HCT116 (cell line): Measurements from ENCODE around the gene ZNF580. TPM values are rescaled to one million over a fixed set of nuclear protein-coding genes. Genes with fewer than 3 reads are reported as not detected.

Experiments used
- ATAC-seq: fragments of 200-7000 bp; cut with Tn5 transposase; 2 replicates; pipeline ENCODE4 v1.9.1; 2020; ENCODE audit warnings: mild to moderate bottlenecking, moderate library complexity
- BruUV-seq: library from RNA; stranded (reverse); fragments of 400-500 nt; replicated peaks from 2 replicates; lab custom pipeline; 2021; lab: Mats Ljungman, UMichigan
- CTCF ChIA-PET: fragments of 300-600 bp; sonication (Branson Sonifier 250); formaldehyde crosslinking; loops from one replicate; lab custom pipeline; 2021; ENCODE audit warnings: antibody characterized with exemption; lab: Charles Lee
- POLR2A ChIA-PET: fragments of 300-600, 350-600 bp; sonication (Branson Sonifier 250); formaldehyde crosslinking; loops from one replicate; lab custom pipeline; 2021; ENCODE audit warnings: antibody characterized with exemption; lab: Charles Lee
- RAD21 ChIA-PET, 2 experiments: fragments of 300-600 bp; sonication (Branson Sonifier 250); formaldehyde crosslinking; loops; one replicate each; lab custom pipeline; 2023; ENCODE audit warnings: low total read pairs in 2 of 2; ENCODE audit not compliant: uncharacterized antibody in 2 of 2, unreplicated experiment in 2 of 2, low non-redundant PET in 1 of 2; lab: Charles Lee
- DNase-seq: peaks from one replicate; pipeline ENCODE4 v3.0.0-alpha.2; 2010; ENCODE audit warnings: low read depth, low spot score
- H2AFZ ChIP-seq: fragments of 200-600 bp; shearing (Covaris generic), sonication (generic); 2 replicates; pipeline ENCODE4 v1.6.1; 2017; ENCODE audit warnings: low read depth, mixed run types, mixed read lengths, antibody characterized with exemption, low read length; ENCODE audit not compliant: poor library complexity, severe bottlenecking
- H3K27ac ChIP-seq: 2 replicates; pipeline ENCODE4 v1.5.1; 2012; ENCODE audit warnings: low read depth, low read length
- H3K27me3 ChIP-seq: fragments of 200-600 bp; sonication (generic); 2 replicates; pipeline ENCODE4 v1.6.1; 2016; ENCODE audit warnings: mixed run types, low read length, mixed read lengths; ENCODE audit not compliant: insufficient read depth
- H3K36me3 ChIP-seq, 2 experiments: fragments of 200-500 bp in 1 of 2; fragments of 200-600 bp in 1 of 2; sonication (Bioruptor generic) in 1 of 2; sonication (generic) in 1 of 2; 2 replicates each; pipeline versions ENCODE4 v1.5.1 to v1.6.1; 2014 to 2016; ENCODE audit warnings: low read length in 2 of 2, inconsistent platforms in 1 of 2, mixed read lengths in 1 of 2, mixed run types in 1 of 2; ENCODE audit not compliant: insufficient read depth in 2 of 2, control insufficient read depth in 1 of 2
- H3K4me1 ChIP-seq, 2 experiments: fragments of 200-600 bp in 1 of 2; sonication (generic) in 1 of 2; 2 replicates each; pipeline versions ENCODE4 v1.5.1 to v1.6.1; 2012 to 2017; ENCODE audit warnings: low read length in 2 of 2, inconsistent platforms in 1 of 2, mild to moderate bottlenecking in 1 of 2, mixed read lengths in 1 of 2, mixed run types in 1 of 2, moderate library complexity in 1 of 2; ENCODE audit not compliant: insufficient read depth in 2 of 2, control insufficient read depth in 1 of 2
- H3K4me2 ChIP-seq: fragments of 200-600 bp; sonication (generic); 2 replicates; pipeline ENCODE4 v1.6.1; 2017; ENCODE audit warnings: mixed run types, low read length, mixed read lengths
- H3K4me3 ChIP-seq, 2 experiments: fragments of 200-600 bp in 1 of 2; sonication (generic) in 1 of 2; replicated peaks in 1 of 2; 2 replicates each; pipeline ENCODE4 v1.5.1; 2011 to 2016; ENCODE audit warnings: low read length in 2 of 2, control low read depth in 1 of 2, low read depth in 1 of 2, mild to moderate bottlenecking in 1 of 2, mixed read lengths in 1 of 2, mixed run types in 1 of 2
- H3K79me2 ChIP-seq: fragments of 200-600 bp; sonication (generic); 2 replicates; pipeline ENCODE4 v1.6.1; 2017; ENCODE audit warnings: mild to moderate bottlenecking, mixed run types, low read length, moderate library complexity, mixed read lengths; ENCODE audit not compliant: insufficient read depth
- H3K9ac ChIP-seq: fragments of 200-600 bp; sonication (generic); 2 replicates; pipeline ENCODE4 v1.6.1; 2016; ENCODE audit warnings: low read length, mixed read lengths
- H3K9me2 ChIP-seq: fragments of 200-600 bp; sonication (generic), shearing (Covaris generic); 2 replicates; pipeline ENCODE4 v1.6.1; 2017; ENCODE audit warnings: mixed run types, mild to moderate bottlenecking, moderate library complexity; ENCODE audit not compliant: insufficient read depth
- H3K9me3 ChIP-seq, 2 experiments: fragments of 200-500 bp in 1 of 2; fragments of 200-600 bp in 1 of 2; sonication (Bioruptor generic) in 1 of 2; sonication (generic) in 1 of 2; 2 replicates each; pipeline ENCODE4 v1.6.1; 2014 to 2017; ENCODE audit warnings: low read length in 2 of 2, mixed read lengths in 2 of 2, inconsistent platforms in 1 of 2, low read depth in 1 of 2, mild to moderate bottlenecking in 1 of 2, mixed run types in 1 of 2, moderate library complexity in 1 of 2; ENCODE audit not compliant: control insufficient read depth in 1 of 2, insufficient read depth in 1 of 2
- H4K20me1 ChIP-seq: fragments of 200-600 bp; sonication (generic), shearing (Covaris generic); 2 replicates; pipeline ENCODE4 v1.6.1; 2017; ENCODE audit warnings: mixed run types, mild to moderate bottlenecking, moderate library complexity; ENCODE audit not compliant: insufficient read depth
- CEBPB ChIP-seq: IDR thresholded peaks from 2 replicates; pipeline ENCODE4 v1.6.1; 2012; ENCODE audit warnings: low read depth
- JUND ChIP-seq: IDR thresholded peaks from 2 replicates; pipeline ENCODE4 v1.6.1; 2012
- POLR2A ChIP-seq: IDR thresholded peaks from 2 replicates; pipeline ENCODE4 v1.7.0; 2011; ENCODE audit warnings: borderline replicate concordance; ENCODE audit not compliant: insufficient read depth, insufficient read length; ENCODE audit errors: extremely low read depth
- POLR2AphosphoS5 ChIP-seq: IDR thresholded peaks from 2 replicates; pipeline ENCODE4 v1.6.1; 2011; ENCODE audit warnings: mild to moderate bottlenecking, low read depth, low read length, moderate library complexity
- RAD21 ChIP-seq: IDR thresholded peaks from 2 replicates; pipeline ENCODE4 v1.6.1; 2012; ENCODE audit warnings: low read depth, mild to moderate bottlenecking
- SIN3A ChIP-seq: IDR thresholded peaks from 2 replicates; pipeline ENCODE4 v1.6.1; 2012; ENCODE audit warnings: low read depth
- SP1 ChIP-seq: IDR thresholded peaks from 2 replicates; pipeline ENCODE4 v1.6.1; 2012; ENCODE audit warnings: low read depth
- SRF ChIP-seq: IDR thresholded peaks from 2 replicates; pipeline ENCODE4 v1.6.1; 2012; ENCODE audit warnings: low read depth
- ZBTB33 ChIP-seq: IDR thresholded peaks from 2 replicates; pipeline ENCODE4 v1.6.1; 2011; ENCODE audit warnings: mild to moderate bottlenecking, low read length, moderate library complexity; ENCODE audit not compliant: insufficient replicate concordance; ENCODE audit errors: extremely low read depth
- ZFX ChIP-seq: fragments of 450-650 bp; IDR thresholded peaks from 2 replicates; pipeline ENCODE4 v1.6.1; 2017
- ZNF274 ChIP-seq: fragments of 200-500 bp; sonication (Bioruptor generic); IDR thresholded peaks from 2 replicates; pipeline ENCODE4 v1.6.1; 2014; ENCODE audit warnings: mild to moderate bottlenecking, low read depth, low read length, inconsistent platforms
- intact Hi-C: fragments of 100-400 bp; cut with micrococcal nuclease; formaldehyde crosslinking; loops from 2 replicates; pipeline ENCODE4 v1.10.0; 2022
- total RNA-seq: library from RNA; stranded (reverse); gene quantifications from one replicate; pipeline ENCODE4 v1.2.1, GENCODE V29; 2021; ENCODE audit not compliant: unreplicated experiment
- TF ChIP-seq, protein P1 (sequence below): IDR thresholded peaks from 2 replicates; pipeline ENCODE4 v1.6.1; 2012; ENCODE audit warnings: low read depth
- TF ChIP-seq, protein P2 (sequence below): IDR thresholded peaks from 2 replicates; pipeline ENCODE4 v1.6.1; 2012

The ZNF580 gene
- total RNA-seq, 1 experiment from 2014 or later: 36.7 TPM

- TF ChIP-seq, protein P1, sequence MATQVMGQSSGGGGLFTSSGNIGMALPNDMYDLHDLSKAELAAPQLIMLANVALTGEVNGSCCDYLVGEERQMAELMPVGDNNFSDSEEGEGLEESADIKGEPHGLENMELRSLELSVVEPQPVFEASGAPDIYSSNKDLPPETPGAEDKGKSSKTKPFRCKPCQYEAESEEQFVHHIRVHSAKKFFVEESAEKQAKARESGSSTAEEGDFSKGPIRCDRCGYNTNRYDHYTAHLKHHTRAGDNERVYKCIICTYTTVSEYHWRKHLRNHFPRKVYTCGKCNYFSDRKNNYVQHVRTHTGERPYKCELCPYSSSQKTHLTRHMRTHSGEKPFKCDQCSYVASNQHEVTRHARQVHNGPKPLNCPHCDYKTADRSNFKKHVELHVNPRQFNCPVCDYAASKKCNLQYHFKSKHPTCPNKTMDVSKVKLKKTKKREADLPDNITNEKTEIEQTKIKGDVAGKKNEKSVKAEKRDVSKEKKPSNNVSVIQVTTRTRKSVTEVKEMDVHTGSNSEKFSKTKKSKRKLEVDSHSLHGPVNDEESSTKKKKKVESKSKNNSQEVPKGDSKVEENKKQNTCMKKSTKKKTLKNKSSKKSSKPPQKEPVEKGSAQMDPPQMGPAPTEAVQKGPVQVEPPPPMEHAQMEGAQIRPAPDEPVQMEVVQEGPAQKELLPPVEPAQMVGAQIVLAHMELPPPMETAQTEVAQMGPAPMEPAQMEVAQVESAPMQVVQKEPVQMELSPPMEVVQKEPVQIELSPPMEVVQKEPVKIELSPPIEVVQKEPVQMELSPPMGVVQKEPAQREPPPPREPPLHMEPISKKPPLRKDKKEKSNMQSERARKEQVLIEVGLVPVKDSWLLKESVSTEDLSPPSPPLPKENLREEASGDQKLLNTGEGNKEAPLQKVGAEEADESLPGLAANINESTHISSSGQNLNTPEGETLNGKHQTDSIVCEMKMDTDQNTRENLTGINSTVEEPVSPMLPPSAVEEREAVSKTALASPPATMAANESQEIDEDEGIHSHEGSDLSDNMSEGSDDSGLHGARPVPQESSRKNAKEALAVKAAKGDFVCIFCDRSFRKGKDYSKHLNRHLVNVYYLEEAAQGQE: no peak
- TF ChIP-seq SP1 (no peak), POLR2A (no peak)
Measured at GRCh38 chr19:55606817-55607216, 34.0 kb upstream of the ZNF580 start (continued).

DNA sequence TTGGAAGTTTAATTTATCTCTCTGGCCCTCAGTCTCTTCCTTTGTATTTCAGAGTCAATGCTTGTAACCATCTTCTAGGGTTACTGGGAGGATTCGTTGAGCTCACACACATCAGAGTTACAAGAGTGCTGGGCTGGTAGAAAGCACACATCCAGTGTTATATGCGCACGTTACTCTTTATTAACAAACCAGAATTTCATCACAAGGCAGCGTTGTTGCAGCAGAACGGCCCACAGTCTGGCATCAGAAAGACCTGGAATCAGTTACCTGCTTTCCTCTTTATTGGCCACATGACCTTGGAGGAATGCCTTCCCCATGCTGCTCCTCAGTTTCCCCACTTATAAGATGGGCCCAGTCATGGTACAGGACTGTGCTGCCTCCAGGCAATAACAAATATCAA, 31.5 kb upstream of the ZNF580 start:
- POLR2A ChIA-PET: interaction anchor here (1.3 kb wide), 1 partner anchor 10 kb away, joined by 3 read pairs; the partner anchor contains the start of gene FIZ1
- Histone ChIP-seq H3K27ac (no peak overlapping the region), H3K9me3 (no peaks in the 10 kb centered on the region), H3K4me3 (no peak overlapping the region), H3K27me3 (no peaks in the 10 kb centered on the region), H3K9me2 (no peaks in the 10 kb centered on the region), H3K4me2 (no peak overlapping the region), H3K36me3 (peaks cover 6 to 18% of the 10 kb centered on the region in 2 experiments; a peak in 3 of 4 replicates), H3K79me2 (peaks cover 50% of the 10 kb centered on the region), H2AFZ (no peak overlapping the region), H3K9ac (no peak overlapping the region), H4K20me1 (no peaks in the 10 kb centered on the region), H3K4me1 (peaks cover 10 to 18% of the 10 kb centered on the region in 2 experiments)
- CTCF ChIA-PET: no interaction called here
- intact Hi-C loops: no loop called here
- ATAC-seq (no peak), DNase-seq (no peak)
- RAD21 ChIA-PET: no interaction called here
- no TSS peak for BruUV-seq
- no peak for TF ChIP-seq POLR2AphosphoS5
- TF ChIP-seq ZBTB33: no peak
- TF ChIP-seq, protein P2, sequence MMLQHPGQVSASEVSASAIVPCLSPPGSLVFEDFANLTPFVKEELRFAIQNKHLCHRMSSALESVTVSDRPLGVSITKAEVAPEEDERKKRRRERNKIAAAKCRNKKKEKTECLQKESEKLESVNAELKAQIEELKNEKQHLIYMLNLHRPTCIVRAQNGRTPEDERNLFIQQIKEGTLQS: no peak
- TF ChIP-seq SRF: no peak
- no peak for TF ChIP-seq SIN3A
- TF ChIP-seq ZNF274: no peak
- no peak for TF ChIP-seq ZFX
- no peak for TF ChIP-seq RAD21
- TF ChIP-seq CEBPB: no peak
- TF ChIP-seq JUND: no peak
- no peak for TF ChIP-seq SP1
